Activated T-helper 1 cell treated with Interleukin-2 at 50 U/mL for 16 hours (primary cell): ENCODE results near the gene TRIM54.
"Not testable (repeated sequence)": the region's sequence is repeated elsewhere in the genome, so short reads cannot be mapped to it uniquely, and the experiment has no call there.

Experiments used
- DNase-seq: peaks from one replicate; pipeline ENCODE4 v3.0.0-alpha.2; 2020; ENCODE audit warnings: low read depth

Gene TRIM54

DNA sequence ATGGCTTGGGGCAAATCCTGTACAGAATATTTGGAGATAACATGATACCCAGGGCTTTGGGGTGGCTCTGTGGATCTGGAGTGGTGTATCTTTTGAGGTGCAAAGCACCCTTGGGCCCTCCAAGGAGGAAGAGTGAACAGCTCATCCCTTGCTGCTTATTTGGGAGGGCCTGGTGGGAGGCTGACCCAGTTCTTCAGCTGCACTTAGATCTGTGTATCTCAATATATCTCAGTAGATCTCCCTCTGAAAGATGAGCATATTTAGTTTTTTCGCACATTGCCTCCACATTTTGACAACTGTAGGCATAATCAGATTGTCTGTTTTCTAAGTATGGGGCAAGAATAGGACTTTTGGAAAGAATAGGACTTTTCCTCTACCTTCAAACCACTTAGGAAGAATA, 2.8 kb downstream of the TRIM54 start:
- DNase-seq = no peak

DNA sequence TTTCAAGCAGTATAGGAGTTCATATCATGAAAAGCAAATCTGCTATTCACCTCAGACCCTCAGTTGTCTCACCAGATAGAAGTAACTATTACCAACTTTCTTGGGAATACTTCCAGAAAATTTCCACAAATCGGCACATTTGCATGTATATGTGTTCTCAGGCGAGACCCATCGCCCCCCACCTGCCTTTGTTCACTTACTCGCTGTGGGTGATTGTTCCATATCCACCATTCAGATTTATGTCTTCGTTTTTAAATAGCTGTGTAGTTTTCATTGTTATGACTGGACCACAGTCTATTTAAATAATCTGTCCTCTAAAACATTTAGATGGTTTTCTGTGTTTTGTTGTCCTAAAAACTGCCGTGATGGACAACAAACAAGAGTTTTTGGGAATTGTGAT, 3.3 kb downstream of the TRIM54 start:
- no peak for DNase-seq

DNA sequence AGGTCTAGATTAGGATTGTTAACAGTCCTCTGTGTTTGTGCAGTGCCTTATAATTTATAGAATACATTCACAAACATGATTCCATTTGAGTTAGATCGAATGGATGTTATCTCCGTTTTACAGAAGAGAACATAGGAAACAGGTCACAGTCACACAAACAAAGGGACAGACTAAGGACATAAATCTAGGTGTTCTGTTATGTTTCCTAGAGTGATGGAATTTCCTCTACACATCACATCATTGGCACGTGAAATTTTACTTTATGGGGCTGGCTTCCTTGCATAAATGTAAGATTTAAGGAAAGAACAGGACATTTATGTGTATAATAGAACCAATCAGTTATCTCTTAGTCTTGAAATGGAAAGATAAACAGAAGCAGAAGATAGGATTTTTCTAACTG, 6.4 kb downstream of the TRIM54 start:
- DNase-seq = no peak

DNA sequence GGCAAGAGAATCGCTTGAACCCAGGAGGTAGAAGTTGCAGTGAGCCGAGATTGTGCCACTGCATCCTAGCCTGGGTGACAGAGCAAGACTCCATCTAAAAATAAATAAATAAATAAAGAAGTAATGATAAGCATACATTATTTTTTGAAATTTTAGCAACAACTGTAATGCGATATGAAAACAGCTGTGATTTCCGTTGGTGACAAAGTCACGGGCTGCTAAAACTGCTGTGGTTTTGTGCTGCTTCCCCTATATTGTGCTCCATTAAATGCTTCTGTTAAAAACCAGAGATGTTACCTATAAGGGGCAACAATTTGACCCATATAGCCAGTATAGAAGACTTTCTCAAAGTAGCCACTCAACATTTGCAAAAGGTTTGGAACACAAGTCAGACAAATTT, 8.3 kb downstream of the TRIM54 start:
- DNase-seq = no peak

DNA sequence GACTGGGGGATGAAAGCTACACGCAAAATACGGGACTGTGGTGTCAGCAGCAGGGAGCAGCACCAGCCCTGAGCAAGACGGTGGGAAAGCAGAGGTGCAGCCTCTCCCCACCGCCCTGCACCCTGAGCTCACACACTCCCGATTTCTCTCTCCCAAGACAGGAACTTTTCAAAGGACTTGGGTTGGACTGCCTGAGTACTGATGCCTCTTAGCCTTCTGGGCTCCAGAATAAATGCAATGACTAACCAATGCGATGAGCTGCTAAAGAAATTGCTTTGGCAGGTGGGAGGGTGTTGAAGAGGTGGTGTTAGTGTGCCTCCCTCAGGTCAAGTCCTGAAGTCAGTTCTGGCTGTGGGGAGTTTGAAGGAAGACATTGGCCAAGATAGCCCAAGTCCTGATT, 9.6 kb downstream of the TRIM54 start:
- no peak for DNase-seq

DNA sequence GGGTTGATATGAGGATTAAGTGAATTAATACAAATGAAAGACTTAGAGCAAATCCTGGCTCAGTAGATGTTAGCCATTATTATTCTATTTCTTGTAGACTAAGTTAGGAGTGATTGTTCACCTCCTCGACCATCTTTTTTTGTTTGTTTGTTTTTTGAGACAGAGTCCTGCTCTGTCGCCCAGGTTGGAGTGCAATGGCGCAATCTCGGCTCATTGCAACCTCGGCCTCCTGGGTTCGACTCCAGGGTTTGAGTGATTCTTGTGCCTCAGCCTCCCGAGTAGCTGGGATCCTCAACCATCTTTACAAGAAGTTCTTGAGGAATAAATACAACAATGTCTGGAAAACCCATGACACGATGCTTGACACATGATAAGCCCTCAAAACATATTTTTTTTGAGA, 12.7 kb downstream of the TRIM54 start:
- no peak for DNase-seq

DNA sequence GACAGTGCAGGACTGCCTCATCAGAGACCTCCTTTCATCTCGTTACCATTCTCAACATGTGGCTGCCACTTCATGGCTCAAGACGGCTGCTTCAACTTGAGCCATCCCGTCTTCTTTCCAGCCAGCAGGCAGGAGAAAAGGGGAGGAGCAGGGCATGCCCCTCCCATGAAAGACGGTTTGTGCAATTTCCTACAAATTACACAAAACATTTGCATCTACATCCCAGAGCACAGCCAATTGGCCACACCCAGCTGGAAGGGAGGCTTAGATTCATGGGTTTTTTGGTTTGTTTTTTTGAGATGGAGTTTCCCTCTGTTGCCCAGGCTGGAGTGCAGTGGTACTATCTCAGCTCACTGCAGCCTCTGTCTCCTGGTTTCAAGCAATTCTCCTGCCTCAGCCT, 14.3 kb downstream of the TRIM54 start:
- no peak for DNase-seq

DNA sequence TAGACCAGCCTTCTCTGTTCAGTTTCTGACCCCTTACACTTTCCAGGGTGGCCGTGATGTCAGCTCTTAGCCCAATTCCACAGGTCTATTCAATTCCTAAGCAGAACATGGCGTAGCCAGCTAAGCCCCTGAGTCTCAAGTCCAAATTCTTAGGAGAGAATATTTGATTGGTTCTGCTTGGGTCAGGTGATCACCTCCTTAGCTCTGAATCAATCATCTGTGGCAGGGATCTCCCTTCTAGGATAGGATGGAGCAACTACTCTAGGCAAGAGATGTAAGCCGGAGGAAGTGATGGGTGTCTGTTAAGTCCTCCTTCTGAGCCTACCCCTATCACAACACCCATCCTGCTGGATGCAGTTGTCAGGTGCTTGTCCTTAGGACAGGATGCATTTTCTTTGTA, 15.0 kb downstream of the TRIM54 start:
- no peak for DNase-seq

DNA sequence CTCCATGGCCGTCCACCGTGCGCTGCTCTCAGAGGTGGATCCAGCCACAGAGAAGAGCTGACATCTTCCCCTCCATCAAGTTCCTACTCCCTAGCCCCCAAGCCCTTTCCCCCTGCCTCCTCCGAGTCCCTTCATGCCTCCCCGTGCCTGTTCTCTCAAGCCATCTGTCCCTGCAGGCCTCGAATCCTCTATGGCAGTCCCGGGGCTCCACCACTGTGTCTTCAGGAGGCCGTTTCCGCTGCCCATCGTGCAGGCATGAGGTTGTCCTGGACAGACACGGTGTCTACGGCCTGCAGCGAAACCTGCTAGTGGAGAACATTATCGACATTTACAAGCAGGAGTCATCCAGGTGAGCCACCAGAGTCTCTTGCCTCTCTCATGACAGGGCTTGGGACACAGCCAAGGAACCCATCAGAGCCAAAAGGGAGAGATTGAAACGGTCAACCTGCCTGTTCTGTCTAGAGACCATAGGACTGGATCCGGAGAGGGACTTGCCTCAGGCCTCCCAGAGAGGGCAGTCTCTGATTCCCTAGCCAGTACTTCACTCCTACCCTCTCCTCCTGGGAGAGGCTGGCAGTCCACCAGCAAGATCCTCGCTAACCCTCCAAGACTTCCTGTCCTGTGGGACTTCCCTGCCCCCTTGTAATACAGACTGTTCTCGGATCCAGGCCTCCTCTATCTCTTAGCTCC, 16.3 kb downstream of the TRIM54 start:
- no peak for DNase-seq

DNA sequence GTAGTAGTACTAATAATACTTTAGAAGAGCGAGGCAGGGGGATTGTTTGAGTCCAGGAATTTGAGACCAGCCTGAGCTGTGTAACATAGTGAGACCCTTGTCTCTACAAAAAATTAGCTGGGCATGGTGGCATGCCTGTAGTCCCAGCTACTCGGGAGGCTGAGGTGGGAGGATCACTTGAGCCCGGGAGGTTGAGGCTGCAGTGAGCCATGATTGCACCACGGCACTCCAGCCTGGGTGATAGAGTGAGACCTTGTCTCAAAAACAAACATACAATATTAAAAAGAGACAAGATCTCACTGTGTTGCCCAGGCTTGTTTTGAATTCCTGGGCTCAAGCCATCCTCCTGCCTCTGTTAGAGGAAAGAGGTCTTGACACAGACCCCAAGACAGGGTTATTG, 18.4 kb downstream of the TRIM54 start:
- not testable (repeated sequence) for DNase-seq

DNA sequence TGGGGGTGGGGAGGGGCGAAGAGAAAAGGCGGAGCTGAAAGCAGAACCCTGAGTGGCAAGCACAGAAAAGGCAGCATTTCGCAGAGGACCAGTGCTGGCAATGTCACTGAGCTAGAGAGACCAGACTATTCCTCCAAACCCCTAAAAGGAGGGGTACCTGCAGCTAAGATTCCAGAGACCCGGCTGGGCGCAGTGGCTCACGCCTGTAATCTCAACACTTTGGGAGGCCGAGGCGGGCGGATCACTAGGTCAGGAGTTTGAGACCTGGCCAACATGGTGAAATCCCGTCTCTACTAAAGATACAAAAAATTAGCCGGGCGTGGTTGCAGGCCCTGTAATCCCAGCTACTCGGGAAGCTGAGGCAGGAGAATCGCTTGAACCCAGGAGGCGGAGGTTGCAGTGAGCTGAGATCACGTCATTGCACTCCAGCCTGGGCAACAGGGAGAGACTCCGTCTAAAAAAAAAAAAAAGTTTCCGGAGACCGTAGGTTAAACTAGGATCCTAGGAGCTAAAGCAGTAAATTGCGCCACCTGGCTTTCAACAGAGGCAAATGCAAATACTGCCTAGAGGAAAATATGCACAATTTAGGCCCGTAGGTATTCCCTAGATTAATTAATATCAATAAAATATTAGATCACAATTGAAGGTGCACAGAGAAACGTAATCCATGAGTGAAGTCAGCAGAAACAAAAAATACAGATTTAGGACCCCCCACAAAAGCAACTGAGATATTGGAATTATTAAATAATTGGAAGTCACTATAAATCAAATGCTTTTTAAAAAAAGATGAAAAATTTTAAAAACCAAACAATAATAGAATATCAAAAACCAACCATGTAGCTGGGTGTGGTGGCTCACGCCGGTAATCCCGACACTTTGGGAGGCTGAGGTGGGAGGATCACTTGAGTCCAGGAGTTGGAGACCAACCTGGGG, 21.1 kb downstream of the TRIM54 start:
- DNase-seq = no peak

DNA sequence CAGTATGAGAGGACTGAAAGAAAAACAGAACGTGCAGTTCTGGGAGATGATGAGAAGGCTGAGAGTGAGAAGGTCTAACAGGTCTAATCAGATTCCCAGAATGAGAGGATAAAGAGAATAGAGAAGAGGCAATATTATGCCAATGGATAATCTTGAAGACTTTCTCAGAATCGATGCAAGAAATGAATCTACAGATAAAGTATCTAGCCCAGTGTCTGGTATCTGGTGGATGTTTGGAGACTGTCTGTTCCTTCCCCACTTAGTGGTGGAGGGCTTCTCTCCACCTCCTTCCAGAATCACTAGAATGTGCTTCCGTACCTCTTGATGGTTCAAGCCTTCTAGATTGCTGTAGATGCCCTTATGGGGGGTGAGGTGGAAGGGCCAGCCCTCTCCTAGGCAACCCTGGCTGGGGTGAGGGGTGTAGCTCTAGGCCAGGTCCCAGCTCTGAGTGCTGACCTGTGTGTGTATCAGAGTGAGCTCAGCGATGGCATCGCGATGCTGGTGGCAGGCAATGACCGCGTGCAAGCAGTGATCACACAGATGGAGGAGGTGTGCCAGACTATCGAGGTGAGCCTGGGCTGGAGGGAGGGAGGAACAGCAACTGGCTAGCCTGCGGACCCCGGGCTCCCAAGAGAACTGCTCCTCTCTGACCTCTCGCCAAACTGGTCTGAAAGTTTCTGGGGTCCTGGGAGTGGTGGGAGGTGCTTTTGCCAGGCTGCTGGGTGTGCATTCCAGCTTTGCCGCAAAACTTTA, 22.4 kb downstream of the TRIM54 start:
- DNase-seq = no peak

DNA sequence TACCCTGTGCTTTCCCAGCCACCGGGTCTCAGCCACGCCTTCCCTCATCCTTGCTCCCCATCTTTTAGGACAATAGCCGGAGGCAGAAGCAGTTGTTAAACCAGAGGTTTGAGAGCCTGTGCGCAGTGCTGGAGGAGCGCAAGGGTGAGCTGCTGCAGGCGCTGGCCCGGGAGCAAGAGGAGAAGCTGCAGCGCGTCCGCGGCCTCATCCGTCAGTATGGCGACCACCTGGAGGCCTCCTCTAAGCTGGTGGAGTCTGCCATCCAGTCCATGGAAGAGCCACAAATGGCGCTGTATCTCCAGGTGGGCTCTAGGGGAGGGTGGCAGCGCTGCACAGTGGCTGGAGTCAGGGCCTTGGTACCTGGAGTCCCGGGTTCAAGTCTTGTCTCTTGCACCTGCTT, 23.3 kb downstream of the TRIM54 start:
- no peak for DNase-seq

DNA sequence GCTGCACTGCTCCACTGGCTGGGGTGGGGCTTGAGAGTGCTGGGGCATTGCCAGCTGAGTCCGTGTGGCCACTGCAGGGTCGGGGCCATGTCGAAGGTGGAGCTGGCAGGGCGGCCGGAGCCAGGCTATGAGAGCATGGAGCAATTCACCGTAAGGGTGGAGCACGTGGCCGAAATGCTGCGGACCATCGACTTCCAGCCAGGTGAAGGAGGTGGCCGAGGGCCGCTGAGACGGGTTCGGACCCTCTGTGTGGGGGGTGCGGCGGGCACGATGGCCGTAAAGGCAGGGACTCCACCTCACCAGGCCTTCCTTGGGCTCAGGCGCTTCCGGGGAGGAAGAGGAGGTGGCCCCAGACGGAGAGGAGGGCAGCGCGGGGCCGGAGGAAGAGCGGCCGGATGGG, 23.9 kb downstream of the TRIM54 start:
- no peak for DNase-seq

DNA sequence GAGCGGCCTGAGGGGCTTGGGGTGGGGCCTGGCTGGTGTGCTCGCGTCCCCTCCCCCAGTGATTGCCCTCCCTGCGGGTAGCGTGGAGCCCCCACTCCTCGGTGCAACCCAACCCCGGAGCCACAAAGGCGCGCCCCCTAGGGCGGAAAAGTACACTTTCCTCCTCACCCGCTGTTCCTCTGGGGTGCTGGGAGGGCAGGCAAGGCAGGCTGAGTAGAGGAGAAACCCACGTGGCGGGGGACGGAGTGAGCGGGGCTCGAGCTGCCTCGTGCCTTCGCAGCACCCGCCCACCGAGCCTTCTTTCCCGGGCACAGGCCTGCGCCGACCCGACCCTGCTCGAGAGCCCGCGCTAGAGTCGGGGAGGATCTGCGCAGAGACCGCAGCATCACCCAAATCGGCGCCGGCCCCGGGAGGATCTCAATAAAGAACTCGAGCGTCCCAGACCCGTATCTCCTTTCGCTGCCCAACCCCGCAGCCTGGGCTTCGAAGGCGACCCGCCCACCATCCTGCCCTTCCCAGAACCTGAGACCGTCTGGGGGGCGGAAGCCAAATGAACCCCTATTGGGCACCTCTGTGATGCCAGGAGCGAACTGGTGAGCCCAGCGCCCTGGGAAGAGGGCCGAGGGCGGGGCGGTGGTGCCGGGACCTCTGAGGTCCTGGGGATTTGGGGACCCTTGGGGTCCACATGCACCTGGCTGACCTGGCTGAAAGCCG, 24.5 kb downstream of the TRIM54 start:
- no peak for DNase-seq

DNA sequence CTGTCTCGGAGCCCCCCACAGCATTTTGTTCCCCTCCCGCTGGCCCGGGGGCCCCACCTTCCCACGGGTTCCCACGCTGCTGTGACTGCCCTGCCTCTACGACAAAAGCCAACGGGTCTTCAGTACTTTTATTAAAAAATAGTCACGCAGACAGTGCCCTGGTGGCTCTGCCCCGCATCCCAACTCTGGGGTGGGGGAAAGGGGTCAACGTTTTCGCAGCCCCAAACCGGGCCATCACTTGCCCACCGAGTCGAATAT, 25.0 kb downstream of the TRIM54 start:
- no peak for DNase-seq

DNA sequence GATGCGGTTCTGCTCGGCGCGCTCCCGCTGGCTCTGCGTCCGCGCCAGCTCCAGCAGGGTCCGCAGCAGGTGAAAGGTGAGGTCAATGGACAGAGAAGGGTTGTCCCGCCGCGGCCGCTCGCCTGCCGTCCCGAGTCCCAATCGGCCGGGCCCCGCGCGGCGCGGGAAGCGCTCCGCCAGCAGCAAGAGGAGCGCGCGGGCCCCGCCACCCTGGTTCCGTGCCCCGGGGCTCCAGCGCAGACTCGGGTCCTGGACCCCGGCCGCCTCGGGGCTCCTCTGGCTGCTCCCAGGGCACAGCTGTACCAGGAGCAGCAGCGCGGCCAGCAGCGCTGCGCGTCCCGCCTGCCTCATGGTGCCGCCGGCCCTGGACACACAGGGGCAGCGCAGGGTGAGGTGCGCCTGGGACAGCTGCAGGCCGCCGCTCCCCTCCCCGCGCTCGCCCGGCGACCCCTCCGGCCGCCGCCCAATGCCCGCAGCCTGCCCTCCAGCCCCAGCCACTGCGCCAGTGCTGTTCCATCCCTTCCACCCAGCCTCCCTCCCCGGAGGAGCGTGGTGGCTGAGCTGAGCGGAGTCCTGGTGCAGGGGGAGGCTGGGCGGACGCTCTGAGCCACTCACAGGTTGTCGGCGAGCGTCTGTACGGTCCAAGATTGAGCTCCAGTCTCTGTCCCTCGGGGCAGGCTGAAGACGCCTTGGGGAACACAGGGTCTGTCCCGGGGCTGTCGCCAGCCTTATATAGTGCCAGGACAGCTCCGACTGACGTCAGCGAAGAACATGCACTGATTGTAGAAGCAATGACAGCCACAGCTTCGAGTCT, 25.5 kb downstream of the TRIM54 start:
- no peak for DNase-seq

DNA sequence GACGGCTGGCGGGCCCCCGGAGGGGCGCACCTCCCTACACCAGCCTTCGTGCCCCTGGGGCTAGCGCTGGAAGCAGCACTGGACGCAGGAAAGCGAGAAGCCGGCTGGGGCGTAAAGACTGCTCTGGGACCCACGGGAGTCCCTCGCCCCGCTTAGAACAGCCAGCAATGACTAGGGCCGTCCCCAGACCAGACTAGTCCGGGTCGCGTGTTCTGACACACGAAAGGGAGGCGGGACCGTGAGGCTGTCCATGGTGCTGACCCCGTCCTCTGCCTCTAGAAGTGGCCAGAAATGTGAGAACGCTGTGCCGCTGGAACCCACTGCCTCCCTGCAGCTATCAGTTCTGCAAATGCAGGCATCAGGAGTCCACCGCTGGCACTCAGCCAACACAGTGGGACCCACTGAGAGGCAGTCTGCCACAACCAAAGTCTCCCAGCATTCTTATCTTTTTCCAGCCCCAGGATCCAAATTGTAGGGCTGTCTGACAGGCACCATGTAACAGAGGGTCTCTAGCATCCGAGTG, 26.2 kb downstream of the TRIM54 start, which contains the start of gene UCN:
Gene UCN (minus strand): TSS at position 87 of the 523 bp plus-strand sequence. CDS start 550 bp downstream, outside the sequence.
- DNase-seq = no peak

DNA sequence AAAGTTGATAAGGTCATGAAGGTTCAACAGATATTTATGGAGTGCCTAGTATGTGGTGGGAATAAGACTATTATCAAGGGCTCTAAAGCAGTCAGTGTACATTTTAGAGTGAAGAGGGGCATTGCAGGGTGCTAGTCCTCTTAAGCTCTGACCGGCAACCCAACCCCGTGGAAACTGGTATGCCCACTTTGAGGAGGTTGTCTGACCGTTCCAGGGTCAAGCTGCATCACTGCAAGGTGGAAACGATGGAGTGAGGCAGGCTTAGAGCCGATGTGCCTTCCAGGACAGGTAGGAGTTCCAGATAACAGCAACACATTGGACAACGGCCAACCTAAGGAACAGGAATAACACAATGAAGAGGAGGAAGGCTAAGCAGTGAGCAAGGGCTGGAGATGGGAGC, 27.4 kb downstream of the TRIM54 start:
- DNase-seq = no peak

DNA sequence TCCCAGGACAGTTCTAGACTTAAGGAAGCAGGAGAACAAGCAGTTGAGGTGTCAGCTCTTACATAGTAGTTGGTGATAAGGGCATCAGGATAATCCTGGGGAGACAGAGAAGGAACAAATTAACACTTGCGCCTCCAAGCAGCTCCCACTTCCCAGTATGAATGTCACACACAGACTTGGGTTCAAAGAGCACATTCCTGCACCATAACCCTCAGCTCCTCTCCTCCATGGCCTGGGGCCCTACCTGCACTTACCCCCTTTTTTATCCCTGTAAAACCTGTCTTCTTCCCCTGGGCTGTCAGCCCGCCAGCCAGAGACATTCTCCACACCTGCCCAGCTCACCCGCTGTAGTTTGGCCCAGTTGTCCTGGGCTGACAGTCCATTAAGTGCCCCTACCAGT, 29.9 kb downstream of the TRIM54 start:
- no peak for DNase-seq
